Skin epidermis (tissue), 12 donors: ENCODE results near the gene SSH2.
"Not testable (repeated sequence)": the region's sequence is repeated elsewhere in the genome, so short reads cannot be mapped to it uniquely, and the experiment has no call there.

Experiments
- H3K27ac ChIP-seq, 21 experiments: fragments of 200-600 bp; sonication (generic) in 11 of 21; one replicate each; pipeline ENCODE4 v1.5.0; 2020; ENCODE audit warnings: mild to moderate bottlenecking in 3 of 21, inconsistent platforms in 2 of 21, moderate library complexity in 2 of 21
- H3K4me3 ChIP-seq, 7 experiments: fragments of 200-600 bp; sonication (generic) in 2 of 7; one replicate each; pipeline ENCODE4 v1.5.0; 2020; ENCODE audit warnings: inconsistent platforms in 2 of 7, mild to moderate bottlenecking in 2 of 7, moderate library complexity in 1 of 7

Gene SSH2

DNA sequence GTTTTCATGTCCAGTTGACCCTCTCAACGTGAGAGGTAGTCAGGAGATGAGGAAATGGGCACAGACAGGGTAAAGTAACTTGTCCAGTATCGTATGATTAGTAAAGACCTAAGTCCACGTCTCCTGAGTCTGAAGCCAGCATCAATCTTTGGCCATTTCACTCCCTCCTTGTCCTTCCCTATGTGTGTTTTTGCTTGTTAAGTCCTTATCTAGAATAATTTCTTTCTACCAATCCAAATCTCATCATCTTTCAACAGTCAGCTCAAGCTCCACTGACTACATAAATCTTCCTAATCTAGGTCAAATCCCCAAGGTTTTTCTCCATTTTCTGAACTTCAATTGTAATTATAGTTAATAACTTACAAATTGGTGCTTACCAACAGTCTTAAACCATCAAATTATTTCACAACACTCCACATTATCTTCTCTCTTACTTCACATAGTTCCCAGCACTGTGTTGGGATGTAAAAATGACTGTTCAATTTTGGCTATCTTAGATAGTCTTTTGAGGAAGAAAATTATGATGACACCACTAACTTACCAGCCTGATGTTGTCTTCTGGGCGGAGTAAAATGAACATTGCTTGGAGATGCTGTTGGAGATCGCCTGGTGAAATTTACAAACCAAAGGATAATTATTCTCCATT is 235.0 kb downstream of the SSH2 start:
- Histone ChIP-seq H3K4me3 (no peak overlapping the region), H3K27ac (no peak overlapping the region)

DNA sequence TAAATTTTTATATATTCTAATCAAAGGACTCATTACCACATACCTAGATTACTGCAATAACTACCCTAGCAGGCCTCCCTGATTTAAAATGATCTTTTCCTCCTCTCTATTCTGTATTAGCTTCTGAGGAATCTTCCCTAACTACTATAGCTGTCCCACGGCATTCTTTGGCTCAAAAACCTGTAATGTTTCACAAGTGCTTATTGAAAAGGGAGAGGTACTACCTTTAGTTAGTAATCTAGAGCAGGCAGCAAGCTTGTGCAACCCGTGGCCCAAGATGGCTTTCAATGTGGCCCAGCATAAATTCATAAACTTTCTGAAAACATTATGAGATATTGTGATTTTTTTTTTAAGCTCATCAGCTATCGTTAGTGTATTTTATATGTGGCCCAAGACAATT is 236.3 kb downstream of the SSH2 start:
- peak overlapping the region in 1 of 21 experiments; percentile 2 for H3K27ac ChIP-seq

GRCh38 chr17:29687596-29687995 is 242.4 kb downstream of the SSH2 start:
- Histone ChIP-seq H3K27ac (peak overlapping the region in 1 of 21 experiments; percentile 2), H3K4me3 (no peak overlapping the region)

More for the DNA sequence above, 236.3 kb downstream of the SSH2 start:
- H3K4me3 ChIP-seq = no peak overlapping the region

- Histone ChIP-seq H3K27ac (peak overlapping the region in 1 of 21 experiments; percentile 2), H3K4me3 (no peak overlapping the region)
Observed at GRCh38 chr17:29686993-29687590, 242.9 kb downstream of the SSH2 start.

- Histone ChIP-seq H3K27ac (peak overlapping the region in 13 of 21 experiments; percentile 2 to 79 (median 54)), H3K4me3 (no peak overlapping the region)
Observed at GRCh38 chr17:29683481-29683880, 246.5 kb downstream of the SSH2 start.

DNA sequence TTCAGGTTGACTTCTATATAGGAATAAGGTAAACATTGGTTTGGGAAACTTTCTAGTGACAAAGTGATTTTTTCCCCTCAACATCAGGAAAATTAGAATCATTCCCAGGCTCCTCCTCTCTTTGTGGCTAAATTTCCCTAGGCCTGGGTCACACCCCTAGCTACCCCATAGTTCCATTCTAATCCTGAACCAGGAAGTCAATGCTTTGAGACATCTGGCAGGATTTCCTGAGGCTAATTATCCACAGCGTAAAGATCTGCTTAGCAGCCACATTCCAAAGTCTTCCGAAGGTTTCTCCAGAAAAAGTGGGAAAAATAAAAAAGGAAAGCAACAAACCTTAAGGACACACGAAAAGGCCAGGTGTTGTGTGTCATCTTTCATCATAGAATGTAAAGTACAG is 247.0 kb downstream of the SSH2 start:
- Histone ChIP-seq H3K27ac (peak overlapping the region in 17 of 21 experiments; percentile 2 to 79 (median 53)), H3K4me3 (no peak overlapping the region)

DNA sequence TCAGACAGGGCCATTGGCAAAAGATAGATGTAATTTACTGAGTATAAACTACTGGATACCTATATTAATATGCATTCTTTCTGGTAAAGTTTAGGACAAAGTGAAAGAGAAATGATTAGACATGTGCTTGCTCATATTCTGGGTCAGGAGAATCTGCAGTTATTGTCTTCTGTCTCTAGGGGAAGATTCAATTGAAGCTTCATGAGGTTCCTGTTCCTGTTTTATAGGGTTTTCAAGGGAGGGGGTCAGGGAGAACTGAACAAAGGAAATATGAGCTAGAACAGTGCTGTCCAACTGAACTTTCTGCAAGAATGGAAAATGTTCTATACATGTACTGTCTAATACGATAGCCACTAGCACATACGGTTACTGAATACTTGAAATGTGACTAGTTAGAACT is 248.0 kb downstream of the SSH2 start:
- no peak overlapping the region for H3K4me3 ChIP-seq
- H3K27ac ChIP-seq = peak overlapping the region in 15 of 21 experiments; percentile 2 to 79 (median 53)

GRCh38 chr17:29677824-29678223 is 252.2 kb downstream of the SSH2 start:
- Histone ChIP-seq H3K4me3 (no peak overlapping the region), H3K27ac (peak overlapping the region in 6 of 21 experiments; percentile 6 to 49 (median 24))

GRCh38 chr17:29677221-29677791 is 252.7 kb downstream of the SSH2 start:
- H3K27ac ChIP-seq = peak overlapping the region in 7 of 21 experiments; percentile 5 to 49 (median 19)
- no peak overlapping the region for H3K4me3 ChIP-seq

DNA sequence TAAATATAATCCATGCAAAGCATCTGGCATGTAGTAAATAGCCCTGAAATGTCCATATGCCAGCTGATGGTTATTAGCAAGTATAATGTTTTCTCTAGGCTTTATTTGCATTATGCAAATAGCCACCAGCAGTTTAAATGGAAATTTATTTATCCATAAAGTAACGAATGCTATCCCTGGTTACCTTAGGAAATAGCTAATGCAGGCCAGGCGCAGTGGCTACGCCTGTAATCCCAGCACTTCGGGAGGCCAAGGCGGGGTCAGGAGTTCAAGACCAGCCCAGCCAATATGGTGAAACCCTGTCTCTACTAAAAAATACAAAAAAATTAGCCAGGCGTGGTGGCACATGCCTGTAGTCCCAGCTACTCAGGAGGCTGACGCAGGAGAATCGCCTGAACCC is 254.1 kb downstream of the SSH2 start:
- not testable (repeated sequence) for H3K27ac ChIP-seq, H3K4me3 ChIP-seq

GRCh38 chr17:29674281-29674680 is 255.7 kb downstream of the SSH2 start:
- H3K27ac ChIP-seq = no peak overlapping the region
- no peak overlapping the region for H3K4me3 ChIP-seq

DNA sequence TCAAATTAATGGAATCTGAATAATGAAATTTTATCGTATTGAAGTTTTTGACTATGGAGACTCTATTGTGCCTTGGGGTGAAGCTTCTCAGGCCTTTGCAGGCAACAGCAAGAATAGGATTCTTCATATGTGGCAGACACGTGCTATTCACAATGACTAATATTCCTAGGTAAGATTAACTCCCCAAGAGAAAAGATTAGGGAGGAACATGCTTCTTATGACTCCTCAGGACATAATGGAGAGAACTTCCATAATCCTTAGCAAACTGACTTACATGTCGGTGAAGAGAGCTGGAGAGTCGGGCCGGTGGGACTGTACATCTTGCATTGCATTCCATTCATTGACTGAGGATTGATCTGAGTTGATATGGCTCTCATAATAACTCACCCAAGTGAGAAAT is 258.4 kb downstream of the SSH2 start:
- Histone ChIP-seq H3K27ac (no peak overlapping the region), H3K4me3 (no peak overlapping the region)

GRCh38 chr17:29669266-29669665 is 260.8 kb downstream of the SSH2 start:
- Histone ChIP-seq H3K27ac (no peak overlapping the region), H3K4me3 (no peak overlapping the region)

- no peak overlapping the region for H3K27ac ChIP-seq
Observed at GRCh38 chr17:29667969-29668368, 262.1 kb downstream of the SSH2 start.

DNA sequence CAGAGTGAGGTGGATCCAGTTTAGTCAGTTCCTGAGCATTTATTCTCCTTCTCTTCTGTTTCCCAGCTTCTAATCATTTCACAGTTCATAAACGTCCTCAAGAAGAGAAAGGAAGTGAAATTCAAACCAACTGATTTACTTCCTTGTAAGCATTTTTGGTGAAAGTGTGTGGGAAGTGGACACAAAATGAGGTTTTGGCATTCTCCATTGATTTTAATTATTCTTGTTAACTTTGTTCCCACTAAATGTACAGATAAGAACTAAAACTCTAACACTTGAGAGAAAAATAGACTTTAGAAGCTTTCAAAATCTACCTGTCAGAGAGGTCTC is 264.6 kb downstream of the SSH2 start:
- Histone ChIP-seq H3K4me3 (no peak overlapping the region), H3K27ac (peak overlapping the region in 13 of 21 experiments; percentile 1 to 70 (median 56))

More at GRCh38 chr17:29667969-29668368, 262.1 kb downstream of the SSH2 start:
- H3K4me3 ChIP-seq = no peak overlapping the region

- Histone ChIP-seq H3K4me3 (no peak overlapping the region), H3K27ac (peak overlapping the region in 13 of 21 experiments; percentile 6 to 70 (median 56))
Observed at GRCh38 chr17:29664743-29665480, 265.1 kb downstream of the SSH2 start.

DNA sequence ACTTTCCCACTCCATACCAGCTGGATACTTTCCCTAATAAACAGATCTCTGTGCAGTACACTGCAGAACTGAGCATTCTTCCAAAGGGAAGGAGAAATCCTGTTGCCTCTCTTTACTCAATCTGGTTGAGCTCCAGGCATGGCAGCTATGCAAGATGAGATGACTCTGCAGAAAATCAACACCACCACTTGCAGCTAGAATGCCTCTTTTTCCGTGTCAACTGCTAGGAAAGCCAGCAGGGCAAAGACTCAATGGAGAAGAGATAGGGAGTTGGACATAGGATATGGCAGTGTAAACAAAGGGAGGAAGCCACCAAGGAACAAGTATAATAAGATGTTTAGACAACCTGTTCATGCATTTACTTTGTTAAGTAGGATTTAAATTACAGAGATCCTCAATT is 266.9 kb downstream of the SSH2 start:
- no peak overlapping the region for H3K4me3 ChIP-seq
- H3K27ac ChIP-seq = no peak overlapping the region

DNA sequence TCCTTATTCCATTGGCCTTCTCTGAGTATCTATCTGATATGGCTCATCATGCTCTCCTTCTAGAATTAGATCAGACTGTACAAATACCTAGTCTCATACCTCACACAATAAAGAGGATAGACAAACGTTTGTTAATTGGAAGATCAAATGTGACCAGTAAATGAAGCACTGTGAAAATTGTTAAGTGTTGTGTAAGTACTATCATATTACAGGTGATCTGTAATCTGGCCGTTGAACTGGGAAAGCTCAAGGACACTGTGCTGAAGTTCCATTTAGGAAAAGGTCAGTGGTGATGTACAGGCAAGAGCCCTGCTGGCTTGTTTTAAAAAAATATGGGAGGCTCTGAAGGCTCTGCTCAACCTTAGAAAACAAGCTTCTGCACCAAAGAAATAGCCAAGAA is 268.8 kb downstream of the SSH2 start:
- no peak overlapping the region for H3K4me3 ChIP-seq
- no peak overlapping the region for H3K27ac ChIP-seq

DNA sequence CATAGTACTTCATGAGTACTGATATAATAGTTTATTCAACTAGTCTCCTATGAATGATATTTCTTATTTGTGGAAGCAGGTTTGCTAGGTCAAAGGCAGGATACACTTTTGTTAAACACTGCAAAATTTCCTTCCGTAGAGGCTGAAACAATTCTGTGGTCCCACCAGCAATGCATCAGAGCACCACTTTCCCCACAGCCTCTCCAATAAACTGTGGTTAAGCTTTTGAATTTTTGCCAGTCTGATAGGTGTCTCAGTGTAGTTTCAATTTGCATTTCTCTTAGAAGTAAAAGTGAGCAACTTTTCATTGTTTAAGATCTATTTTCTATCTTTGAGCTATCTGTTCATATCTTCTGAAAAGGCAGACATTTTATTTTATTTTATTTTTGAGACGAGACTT is 270.9 kb downstream of the SSH2 start:
- no peak overlapping the region for H3K27ac ChIP-seq
- no peak overlapping the region for H3K4me3 ChIP-seq

GRCh38 chr17:29655323-29655722 is 274.7 kb downstream of the SSH2 start:
- Histone ChIP-seq H3K27ac (no peak overlapping the region), H3K4me3 (no peak overlapping the region)
